Thoracic aorta (tissue), 2 donors: ENCODE measurements around the gene KLF13. TPM values are rescaled to one million over a fixed set of nuclear protein-coding genes. Genes with fewer than 3 reads are reported as not detected.

Experiments used
- ATAC-seq: fragments of 150-250 bp; one replicate; pipeline ENCODE4 v1.8.0; 2017; ENCODE audit warnings: low read depth; ENCODE audit not compliant: insufficient number of reproducible peaks, low FRiP score
- DNase-seq: peaks from one replicate; pipeline ENCODE4 v3.0.0-alpha.2; 2020; ENCODE audit warnings: low spot score
- H3K27ac ChIP-seq, 2 donors: fragments of 200-600 bp; sonication (generic); 1 replicate in 1 of 2; 2 replicates in 1 of 2; pipeline ENCODE4 v1.5.1; 2016; ENCODE audit warnings: mild to moderate bottlenecking in 2 of 2, moderate library complexity in 2 of 2
- H3K27me3 ChIP-seq: fragments of 200-600 bp; sonication (generic); replicated peaks from 2 replicates; pipeline ENCODE4 v1.6.0; 2016; ENCODE audit warnings: mild to moderate bottlenecking; ENCODE audit not compliant: insufficient read depth
- H3K36me3 ChIP-seq: fragments of 200-600 bp; sonication (generic); one replicate; pipeline ENCODE4 v1.5.1; 2016
- H3K4me1 ChIP-seq, 2 donors: fragments of 200-600 bp; sonication (generic); 1 replicate in 1 of 2; 2 replicates in 1 of 2; pipeline versions ENCODE4 v1.5.1 to v1.6.0; 2016; ENCODE audit warnings: low read depth in 2 of 2, mild to moderate bottlenecking in 1 of 2; ENCODE audit not compliant: control insufficient read depth in 1 of 2
- H3K4me3 ChIP-seq: fragments of 200-600 bp; sonication (generic); 2 replicates; pipeline ENCODE4 v1.5.1; 2016; ENCODE audit warnings: mild to moderate bottlenecking
- H3K9me3 ChIP-seq: fragments of 200-600 bp; sonication (generic); 2 replicates; pipeline ENCODE4 v1.5.1; 2016
- CTCF ChIP-seq: fragments of 200-600 bp; sonication (generic); IDR thresholded peaks from one replicate; pipeline ENCODE4 v1.5.1; 2019; ENCODE audit warnings: antibody characterized with exemption
- total RNA-seq, 2 donors: library from RNA; depleted of rRNA; stranded (reverse); fragments of >200 nt; gene quantifications; one replicate each; pipeline versions ENCODE4 v1.1.0 to v1.2.3, GENCODE V29; 2016

KLF13 gene
- total RNA-seq, 2 donors from 2014 or later = 59.5 to 76.5 TPM

DNA sequence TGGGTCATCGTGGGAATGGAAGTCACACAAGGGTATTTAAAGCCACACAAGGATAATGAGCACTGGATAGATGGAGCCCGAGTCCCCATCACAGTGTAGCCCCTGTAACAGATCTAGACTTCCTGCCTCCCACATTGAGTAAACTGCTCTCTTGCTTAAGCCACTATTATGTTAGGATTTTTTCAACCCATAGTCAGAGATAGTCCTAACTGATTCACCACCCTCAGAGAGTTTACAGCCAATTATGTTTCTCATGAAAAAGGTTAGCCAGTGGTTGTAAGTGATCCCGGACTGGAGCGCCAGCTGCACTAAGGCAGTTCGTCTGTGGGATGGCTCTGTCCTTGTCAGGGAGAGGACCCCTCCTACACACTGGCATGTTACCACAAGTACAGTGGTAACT, 77.0 kb downstream of the KLF13 start:
- H3K9me3 ChIP-seq = peaks cover under 1% of the 10 kb centered on the region
- H3K27ac ChIP-seq = peak overlapping the region; percentile 76 to 81
- no peak overlapping the region for H3K4me3 ChIP-seq
- ATAC-seq (no peak), DNase-seq (no peak)
- H3K36me3 ChIP-seq = no peaks in the 10 kb centered on the region
- no peak for TF ChIP-seq CTCF
- H3K27me3 ChIP-seq = no peaks in the 10 kb centered on the region
- H3K4me1 ChIP-seq = peaks cover 7 to 25% of the 10 kb centered on the region in 2 donors

GRCh38 chr15:31404345-31404744, 77.7 kb downstream of the KLF13 start:
- Histone ChIP-seq H3K36me3 (no peaks in the 10 kb centered on the region), H3K27ac (no peak overlapping the region), H3K4me3 (no peak overlapping the region), H3K4me1 (peaks cover 7 to 20% of the 10 kb centered on the region in 2 donors), H3K9me3 (peaks cover 8% of the 10 kb centered on the region), H3K27me3 (no peaks in the 10 kb centered on the region)
- no peak for ATAC-seq
- no peak for TF ChIP-seq CTCF
- DNase-seq = no peak

GRCh38 chr15:31405200-31405920, 78.7 kb downstream of the KLF13 start:
- peaks cover 7 to 20% of the 10 kb centered on the region in 2 donors for H3K4me1 ChIP-seq
- ATAC-seq = no peak
- DNase-seq = no peak
- no peaks in the 10 kb centered on the region for H3K36me3 ChIP-seq
- no peak for TF ChIP-seq CTCF
- H3K27ac ChIP-seq = no peak overlapping the region
- H3K9me3 ChIP-seq = peaks cover 11% of the 10 kb centered on the region
- H3K4me3 ChIP-seq = no peak overlapping the region
- H3K27me3 ChIP-seq = no peaks in the 10 kb centered on the region

DNA sequence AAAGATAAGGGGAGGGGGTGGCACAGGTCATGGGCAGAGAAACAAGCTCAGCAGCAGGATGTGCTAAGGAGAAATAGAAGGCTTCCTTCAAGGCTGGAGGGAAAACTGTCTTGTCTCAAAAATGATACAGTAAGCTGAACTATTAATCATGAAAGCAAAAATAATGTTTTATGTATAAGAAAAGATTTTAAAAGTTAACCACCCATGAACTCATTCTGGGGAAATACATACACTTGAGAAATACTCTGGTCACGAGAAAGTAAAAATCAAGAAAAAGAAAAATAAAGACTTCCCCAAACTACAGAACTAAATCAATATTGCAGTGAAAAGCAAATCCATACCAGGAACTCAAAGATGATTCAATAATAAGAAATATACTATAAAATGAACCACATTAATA, 80.7 kb downstream of the KLF13 start:
- ATAC-seq = no peak
- no peak for DNase-seq
- no peak overlapping the region for H3K4me3 ChIP-seq
- TF ChIP-seq CTCF = no peak
- peaks cover 3 to 13% of the 10 kb centered on the region in 2 donors for H3K4me1 ChIP-seq
- no peak overlapping the region for H3K27ac ChIP-seq
- H3K9me3 ChIP-seq = peaks cover 11% of the 10 kb centered on the region
- no peaks in the 10 kb centered on the region for H3K36me3 ChIP-seq
- no peaks in the 10 kb centered on the region for H3K27me3 ChIP-seq

DNA sequence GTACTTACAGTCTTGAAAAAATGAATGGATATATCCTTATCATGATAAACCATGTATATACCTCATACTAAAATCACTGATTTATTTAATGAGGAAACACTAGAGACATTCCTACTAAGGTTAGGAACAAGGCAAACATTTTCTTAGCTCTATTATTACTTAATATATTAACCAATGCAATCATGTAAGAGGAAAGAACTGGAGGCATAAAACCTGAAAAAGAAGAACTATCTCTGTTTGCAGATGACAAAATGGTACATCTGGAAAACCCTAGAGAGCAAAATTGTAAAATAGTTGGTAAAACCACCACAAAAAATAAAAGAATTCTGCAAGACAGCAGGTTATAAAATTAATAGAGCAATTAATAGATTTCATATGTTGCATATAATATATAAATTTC, 81.2 kb downstream of the KLF13 start:
- Histone ChIP-seq H3K27ac (no peak overlapping the region), H3K4me1 (peaks cover 0 to 8% of the 10 kb centered on the region in 2 donors), H3K4me3 (no peak overlapping the region), H3K36me3 (no peaks in the 10 kb centered on the region), H3K9me3 (peaks cover 11% of the 10 kb centered on the region), H3K27me3 (no peaks in the 10 kb centered on the region)
- ATAC-seq (no peak), DNase-seq (no peak)
- TF ChIP-seq CTCF = no peak
